ENCODE data around the gene SSPN. TPM values are rescaled to one million over a fixed set of nuclear protein-coding genes. Genes with fewer than 3 reads are reported as not detected.

SSPN gene
- total RNA-seq, 2 donors from 2014 or later = 3.3 to 6.7 TPM

- H3K4me1 ChIP-seq = no peaks in the 10 kb centered on the region
- no peaks in the 10 kb centered on the region for H3K9me3 ChIP-seq
- H3K4me3 ChIP-seq = no peak overlapping the region
- H3K27me3 ChIP-seq = no peaks in the 10 kb centered on the region
- ATAC-seq (no peak), DNase-seq (no peak)
- H3K27ac ChIP-seq = no peak overlapping the region
- intact Hi-C loops (cut with DNase I) = no loop called here
- 81 to 82% methylated on average over 3 of the region's 3 CpGs for WGBS, 2 donors
- no peaks in the 10 kb centered on the region for H3K36me3 ChIP-seq (replicated peaks in 1 of 2; ENCODE audit: insufficient read depth in 1 of 2, low read depth in 2 of 2)
- TF ChIP-seq POLR2A (IDR thresholded peaks at IDR 0.05) (no peak), CTCF (IDR thresholded peaks at IDR 0.05) (no peak)
Measured at GRCh38 chr12:26250801-26251200, 55.4 kb downstream of the SSPN start.

GRCh38 chr12:26251600-26251999 is 56.2 kb downstream of the SSPN start:
- H3K27me3 ChIP-seq = no peaks in the 10 kb centered on the region
- no peaks in the 10 kb centered on the region for H3K9me3 ChIP-seq
- no peak for DNase-seq
- no peaks in the 10 kb centered on the region for H3K4me1 ChIP-seq
- no peak overlapping the region for H3K27ac ChIP-seq
- no peak overlapping the region for H3K4me3 ChIP-seq
- no peak for ATAC-seq
- WGBS, 2 donors = 61 to 66% methylated on average over 6 of the region's 6 CpGs
- no peaks in the 10 kb centered on the region for H3K36me3 ChIP-seq (replicated peaks in 1 of 2; ENCODE audit: insufficient read depth in 1 of 2, low read depth in 2 of 2)
- intact Hi-C loops (cut with DNase I) = no loop called here
- TF ChIP-seq CTCF (IDR thresholded peaks at IDR 0.05) = no peak

DNA sequence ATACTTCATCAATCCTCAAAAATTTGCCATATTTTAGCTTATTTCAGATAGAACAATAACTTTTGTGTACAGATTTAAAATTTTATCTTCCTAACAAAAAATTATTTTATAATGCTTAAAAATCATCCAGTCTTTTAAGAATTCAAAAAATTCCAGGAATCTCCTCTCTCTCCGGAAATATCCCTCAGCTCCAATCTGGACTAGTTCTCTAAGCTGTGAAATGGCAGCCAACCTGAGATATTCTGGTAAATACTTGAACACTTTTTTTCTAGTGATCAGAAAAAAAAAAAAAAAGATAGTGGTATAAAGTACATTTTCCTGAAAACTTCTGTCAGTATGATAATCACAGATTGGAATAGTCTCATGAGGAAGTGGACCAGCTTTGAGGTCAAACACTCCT is 57.6 kb downstream of the SSPN start:
- no peak overlapping the region for H3K4me3 ChIP-seq
- H3K36me3 ChIP-seq (replicated peaks in 1 of 2; ENCODE audit: insufficient read depth in 1 of 2, low read depth in 2 of 2) = no peaks in the 10 kb centered on the region
- intact Hi-C loops (cut with DNase I) = no loop called here
- H3K27ac ChIP-seq = no peak overlapping the region
- H3K9me3 ChIP-seq = no peaks in the 10 kb centered on the region
- H3K27me3 ChIP-seq = no peaks in the 10 kb centered on the region
- ATAC-seq (no peak), DNase-seq (no peak)
- WGBS, 2 donors = 56 to 57% methylated on average over 1 of the region's 1 CpG
- no peaks in the 10 kb centered on the region for H3K4me1 ChIP-seq
- TF ChIP-seq POLR2A (IDR thresholded peaks at IDR 0.05) (no peak), CTCF (IDR thresholded peaks at IDR 0.05) (no peak)

DNA sequence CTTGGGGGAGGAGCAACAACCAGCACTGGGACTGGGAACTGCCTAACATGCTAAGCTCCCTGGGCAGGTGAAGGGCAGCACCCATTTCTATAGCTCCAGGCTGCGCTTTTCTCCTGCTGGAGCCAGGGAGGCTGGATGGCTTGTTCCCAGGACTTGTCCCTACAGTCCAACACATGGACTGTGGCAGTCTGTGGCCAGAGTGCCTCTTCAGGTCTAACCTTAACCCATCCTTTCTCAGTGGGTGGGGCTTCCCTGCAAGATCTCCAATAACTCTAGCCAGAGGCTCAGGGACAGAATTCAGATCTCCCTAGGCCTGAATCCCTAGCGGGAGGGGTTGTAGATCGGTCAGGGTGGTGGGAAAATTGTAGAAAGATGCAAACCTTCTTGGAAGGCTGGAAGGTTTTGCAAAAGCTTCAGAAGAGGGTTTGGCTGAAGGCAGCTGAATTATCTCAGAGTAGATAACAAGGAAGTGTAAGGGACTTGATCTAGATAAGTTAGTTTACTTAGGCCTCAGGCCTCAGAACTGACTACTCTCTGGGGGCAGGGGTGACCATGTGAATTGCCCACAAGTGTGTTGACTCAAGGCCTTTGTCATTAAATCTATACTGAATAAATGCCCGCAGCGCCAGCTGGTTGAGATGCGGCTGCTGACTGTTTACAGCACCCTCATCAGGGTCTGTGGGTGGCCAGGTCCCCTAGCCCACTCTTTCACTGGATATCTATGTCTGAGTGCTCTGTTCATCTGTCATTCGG is 60.7 kb downstream of the SSPN start:
- no peak for ATAC-seq
- Histone ChIP-seq H3K27ac (no peak overlapping the region), H3K36me3 (replicated peaks in 1 of 2; ENCODE audit: insufficient read depth in 1 of 2, low read depth in 2 of 2) (no peaks in the 10 kb centered on the region), H3K4me1 (no peaks in the 10 kb centered on the region), H3K4me3 (no peak overlapping the region), H3K9me3 (no peaks in the 10 kb centered on the region), H3K27me3 (no peaks in the 10 kb centered on the region)
- TF ChIP-seq POLR2A (IDR thresholded peaks at IDR 0.05) (no peak), CTCF (IDR thresholded peaks at IDR 0.05) (no peak)
- WGBS, 2 donors = 87 to 95% methylated on average over 7 of the region's 7 CpGs
- intact Hi-C loops (cut with DNase I) = no loop called here
- no peak for DNase-seq

- H3K4me3 ChIP-seq = no peak overlapping the region
- H3K27me3 ChIP-seq = no peaks in the 10 kb centered on the region
- ATAC-seq (no peak), DNase-seq (no peak)
- no peak overlapping the region for H3K27ac ChIP-seq
- H3K4me1 ChIP-seq = peaks cover 7% of the 10 kb centered on the region
- no peak for TF ChIP-seq CTCF (IDR thresholded peaks at IDR 0.05)
- no peak for TF ChIP-seq POLR2A (IDR thresholded peaks at IDR 0.05)
- no peaks in the 10 kb centered on the region for H3K9me3 ChIP-seq
- intact Hi-C loops (cut with DNase I) = no loop called here
- H3K36me3 ChIP-seq (replicated peaks in 1 of 2; ENCODE audit: insufficient read depth in 1 of 2, low read depth in 2 of 2) = no peaks in the 10 kb centered on the region
- 77 to 94% methylated on average over 2 of the region's 2 CpGs for WGBS, 2 donors
Measured at GRCh38 chr12:26264215-26264838, 69.0 kb downstream of the SSPN start.
